ENCODE measurements around the gene OSBPL3.

GRCh38 chr7:24974026-24974832 lies 5.7 kb downstream of the OSBPL3 start:
- TF ChIP-seq CTCF (IDR thresholded peaks at IDR 0.05 in 4 of 5, conservative IDR thresholded peaks at IDR 0.05 in 1 of 5): no peak
- TF ChIP-seq POLR2A (IDR thresholded peaks at IDR 0.05): no peak

Measured in gastrocnemius medialis (tissue), 4 donors.